Right atrium auricular region (tissue), 2 donors: ENCODE results near the gene FBXO11. TPM values are rescaled to one million over a fixed set of nuclear protein-coding genes. Genes with fewer than 3 reads are reported as not detected.

Experiments
- DNase-seq: peaks from one replicate; pipeline ENCODE4 v3.0.0-alpha.2; 2019; ENCODE audit warnings: low spot score
- H3K27ac ChIP-seq, 2 donors: fragments of 200-600 bp; sonication (generic); 1 replicate in 1 of 2; 2 replicates in 1 of 2; pipeline ENCODE4 v1.5.1; 2016 to 2019
- H3K27me3 ChIP-seq, 2 donors: fragments of 200-600 bp; sonication (generic); one replicate each; pipeline versions ENCODE4 v1.5.1 to v1.6.0; 2017 to 2019
- H3K36me3 ChIP-seq: fragments of 200-600 bp; sonication (generic); one replicate; pipeline ENCODE4 v1.5.1; 2016
- H3K4me1 ChIP-seq, 2 donors: fragments of 200-600 bp; sonication (generic); one replicate each; pipeline versions ENCODE4 v1.5.1 to v1.6.0; 2017 to 2019
- H3K4me3 ChIP-seq, 2 donors: fragments of 200-600 bp; sonication (generic); 1 replicate in 1 of 2; 2 replicates in 1 of 2; pipeline ENCODE4 v1.5.1; 2017 to 2019; ENCODE audit warnings: mild to moderate bottlenecking in 1 of 2, moderate library complexity in 1 of 2
- H3K9me3 ChIP-seq, 2 donors: fragments of 200-600 bp; sonication (generic); one replicate each; pipeline ENCODE4 v1.5.1; 2019
- total RNA-seq, 2 donors: library from RNA; depleted of rRNA; stranded (reverse); fragments of >200 nt; gene quantifications; one replicate each; pipeline ENCODE4 v1.1.0, GENCODE V29; 2016
- TF ChIP-seq, protein P1 (sequence below), 2 donors: fragments of 200-600 bp; sonication (generic); IDR thresholded peaks; one replicate each; pipeline ENCODE4 v1.5.1; 2019; ENCODE audit warnings: antibody characterized with exemption in 2 of 2

Gene FBXO11
- total RNA-seq, 2 donors from 2014 or later: 28.6 to 31.7 TPM

- no peak for DNase-seq
- H3K27ac ChIP-seq: no peak overlapping the region
These were observed 154.4 kb downstream of the FBXO11 start for GRCh38 chr2:47751856-47752414.

GRCh38 chr2:47747878-47748277 is 158.4 kb downstream of the FBXO11 start:
- Histone ChIP-seq H3K9me3 (peaks cover 0 to 20% of the 10 kb centered on the region in 2 donors), H3K36me3 (no peaks in the 10 kb centered on the region), H3K4me1 (no peaks in the 10 kb centered on the region), H3K27me3 (no peaks in the 10 kb centered on the region), H3K4me3 (no peak overlapping the region), H3K27ac (no peak overlapping the region)
- DNase-seq: no peak
- TF ChIP-seq, protein P1, sequence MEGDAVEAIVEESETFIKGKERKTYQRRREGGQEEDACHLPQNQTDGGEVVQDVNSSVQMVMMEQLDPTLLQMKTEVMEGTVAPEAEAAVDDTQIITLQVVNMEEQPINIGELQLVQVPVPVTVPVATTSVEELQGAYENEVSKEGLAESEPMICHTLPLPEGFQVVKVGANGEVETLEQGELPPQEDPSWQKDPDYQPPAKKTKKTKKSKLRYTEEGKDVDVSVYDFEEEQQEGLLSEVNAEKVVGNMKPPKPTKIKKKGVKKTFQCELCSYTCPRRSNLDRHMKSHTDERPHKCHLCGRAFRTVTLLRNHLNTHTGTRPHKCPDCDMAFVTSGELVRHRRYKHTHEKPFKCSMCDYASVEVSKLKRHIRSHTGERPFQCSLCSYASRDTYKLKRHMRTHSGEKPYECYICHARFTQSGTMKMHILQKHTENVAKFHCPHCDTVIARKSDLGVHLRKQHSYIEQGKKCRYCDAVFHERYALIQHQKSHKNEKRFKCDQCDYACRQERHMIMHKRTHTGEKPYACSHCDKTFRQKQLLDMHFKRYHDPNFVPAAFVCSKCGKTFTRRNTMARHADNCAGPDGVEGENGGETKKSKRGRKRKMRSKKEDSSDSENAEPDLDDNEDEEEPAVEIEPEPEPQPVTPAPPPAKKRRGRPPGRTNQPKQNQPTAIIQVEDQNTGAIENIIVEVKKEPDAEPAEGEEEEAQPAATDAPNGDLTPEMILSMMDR (IDR thresholded peaks at IDR 0.05): no peak

More at GRCh38 chr2:47751856-47752414, 154.4 kb downstream of the FBXO11 start:
- no peaks in the 10 kb centered on the region for H3K4me1 ChIP-seq
- H3K9me3 ChIP-seq: peaks cover 0 to 13% of the 10 kb centered on the region in 2 donors
- TF ChIP-seq, protein P1 (IDR thresholded peaks at IDR 0.05): no peak
- H3K27me3 ChIP-seq: no peaks in the 10 kb centered on the region
- no peak overlapping the region for H3K4me3 ChIP-seq
- no peaks in the 10 kb centered on the region for H3K36me3 ChIP-seq

DNA sequence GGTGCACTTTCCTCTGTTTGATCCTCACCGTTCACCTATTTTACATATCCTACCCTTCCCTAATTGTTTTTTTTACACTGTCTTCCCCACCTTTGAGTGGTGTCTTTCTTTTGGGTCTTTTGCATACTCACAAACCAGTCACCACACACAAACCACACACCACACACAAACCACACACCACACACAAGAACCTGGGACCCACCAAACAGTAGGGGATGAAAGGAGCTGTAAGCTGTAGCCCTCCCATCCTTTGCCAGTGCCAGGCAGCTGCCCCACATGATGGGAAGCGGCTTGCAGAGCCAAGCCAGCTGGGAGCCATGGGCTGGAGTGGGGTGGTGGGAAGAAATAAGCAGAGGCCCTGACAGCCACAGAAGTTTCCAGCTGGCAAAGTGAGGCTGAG is 162.2 kb downstream of the FBXO11 start:
- Histone ChIP-seq H3K27ac (no peak overlapping the region), H3K36me3 (no peaks in the 10 kb centered on the region), H3K4me3 (no peak overlapping the region), H3K9me3 (peaks cover 0 to 20% of the 10 kb centered on the region in 2 donors), H3K4me1 (no peaks in the 10 kb centered on the region), H3K27me3 (no peaks in the 10 kb centered on the region)
- DNase-seq: no peak
- TF ChIP-seq, protein P1 (IDR thresholded peaks at IDR 0.05): no peak

GRCh38 chr2:47741637-47742036 is 164.7 kb downstream of the FBXO11 start:
- TF ChIP-seq, protein P1 (IDR thresholded peaks at IDR 0.05): no peak
- Histone ChIP-seq H3K9me3 (peaks cover 0 to 4% of the 10 kb centered on the region in 2 donors), H3K4me1 (no peaks in the 10 kb centered on the region), H3K4me3 (no peak overlapping the region), H3K36me3 (no peaks in the 10 kb centered on the region), H3K27me3 (no peaks in the 10 kb centered on the region), H3K27ac (no peak overlapping the region)
- no peak for DNase-seq

GRCh38 chr2:47741101-47741500 is 165.2 kb downstream of the FBXO11 start:
- no peaks in the 10 kb centered on the region for H3K9me3 ChIP-seq
- H3K36me3 ChIP-seq: no peaks in the 10 kb centered on the region
- H3K27ac ChIP-seq: no peak overlapping the region
- H3K27me3 ChIP-seq: no peaks in the 10 kb centered on the region
- no peak overlapping the region for H3K4me3 ChIP-seq
- DNase-seq: no peak
- no peaks in the 10 kb centered on the region for H3K4me1 ChIP-seq
- TF ChIP-seq, protein P1 (IDR thresholded peaks at IDR 0.05): no peak

Other genes starting within 250 kb of the FBXO11 start
- 10 to 100 TPM; 17.0 to 22.3 TPM for gene MSH6, start 123.4 kb downstream of the FBXO11 start, total RNA-seq